ENCODE data around the gene PRKCE. TPM values are rescaled to one million over a fixed set of nuclear protein-coding genes. Genes with fewer than 3 reads are reported as not detected.

The PRKCE gene
- total and polyA plus RNA-seq, 4 donors: 2.5 to 38.6 (median 5.8) TPM

DNA sequence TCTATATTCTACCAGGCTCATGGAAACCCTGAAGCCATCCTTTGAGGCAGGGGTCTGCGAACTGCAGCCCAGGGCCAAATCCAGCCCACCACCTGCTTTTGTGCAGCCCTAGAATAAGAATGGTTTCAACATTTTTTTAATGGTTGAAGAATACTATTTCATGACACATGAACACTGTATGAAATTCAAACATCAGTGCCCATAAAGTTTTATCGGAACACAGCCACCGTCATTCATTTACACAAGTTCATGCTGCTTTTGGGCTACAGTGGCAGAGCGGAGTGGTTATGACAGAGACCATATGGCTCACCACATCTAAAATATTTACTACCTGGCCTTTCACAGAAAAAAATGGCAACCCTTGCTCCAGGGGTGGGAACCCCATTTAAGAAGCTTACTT, 521.6 kb downstream of the PRKCE start:
- DNase-seq (ENCODE audit: low spot score): no peak
- H3K9me3 ChIP-seq (ENCODE audit: control insufficient read depth in 4 of 4, low read length in 3 of 4): no peaks in the 10 kb centered on the region
- no peak overlapping the region for H3K9ac ChIP-seq (ENCODE audit: low read depth in 1 of 2, low read length in 2 of 2)
- WGBS: 97% methylated on average over 4 of the region's 4 CpGs
- H3K4me1 ChIP-seq (ENCODE audit: control insufficient read depth in 4 of 4, insufficient read depth in 4 of 4, low read length in 3 of 4): no peaks in the 10 kb centered on the region
- H3K27ac ChIP-seq (ENCODE audit: low read depth in 1 of 2, low read length in 2 of 2): no peak overlapping the region
- TF ChIP-seq FOXA1 (IDR thresholded peaks at IDR 0.05): no peak
- H3K27me3 ChIP-seq (ENCODE audit: control insufficient read depth in 4 of 4, insufficient read depth in 4 of 4, low read length in 3 of 4): no peaks in the 10 kb centered on the region
- H3K4me3 ChIP-seq (ENCODE audit: low read depth in 1 of 3, low read length in 3 of 3): no peak overlapping the region
- no peaks in the 10 kb centered on the region for H3K36me3 ChIP-seq (ENCODE audit: control insufficient read depth in 4 of 4, insufficient read depth in 3 of 4, low read depth in 1 of 4, low read length in 3 of 4)

DNA sequence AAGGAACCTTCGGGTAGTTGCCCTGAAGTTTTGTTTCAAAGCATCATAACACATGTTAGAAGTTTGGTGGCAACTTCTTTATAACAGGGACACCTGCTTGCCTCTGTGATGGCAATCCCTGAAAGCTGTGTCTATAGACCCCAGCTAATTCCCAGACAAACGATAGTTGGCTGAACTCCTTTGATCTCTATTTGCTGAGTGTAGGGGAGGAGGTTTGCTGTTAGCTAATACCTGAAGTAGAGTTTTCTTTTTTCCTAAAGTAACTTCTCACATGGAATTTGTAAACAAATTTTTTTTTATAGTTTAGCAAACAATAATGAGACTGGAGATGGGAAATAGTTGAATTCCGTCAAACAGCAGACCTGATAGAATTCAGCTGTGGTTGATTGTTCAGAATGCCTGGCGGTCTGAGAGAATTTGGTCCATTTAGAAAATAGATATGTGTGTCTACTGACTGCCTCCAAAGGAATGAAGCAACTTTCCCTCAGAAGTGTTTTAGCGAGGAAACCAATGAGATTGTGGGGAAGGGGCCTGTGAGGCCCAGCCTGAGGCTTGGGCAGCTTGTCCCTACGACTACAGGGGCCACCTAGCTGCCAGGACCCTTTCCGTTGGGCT, 522.3 kb downstream of the PRKCE start:
- 88% methylated on average over 7 of the region's 7 CpGs for WGBS
- Histone ChIP-seq H3K9ac (ENCODE audit: low read depth in 1 of 2, low read length in 2 of 2) (no peak overlapping the region), H3K27ac (ENCODE audit: low read depth in 1 of 2, low read length in 2 of 2) (no peak overlapping the region), H3K4me3 (ENCODE audit: low read depth in 1 of 3, low read length in 3 of 3) (no peak overlapping the region), H3K4me1 (ENCODE audit: control insufficient read depth in 4 of 4, insufficient read depth in 4 of 4, low read length in 3 of 4) (no peaks in the 10 kb centered on the region), H3K27me3 (ENCODE audit: control insufficient read depth in 4 of 4, insufficient read depth in 4 of 4, low read length in 3 of 4) (no peaks in the 10 kb centered on the region), H3K9me3 (ENCODE audit: control insufficient read depth in 4 of 4, low read length in 3 of 4) (no peaks in the 10 kb centered on the region), H3K36me3 (ENCODE audit: control insufficient read depth in 4 of 4, insufficient read depth in 3 of 4, low read depth in 1 of 4, low read length in 3 of 4) (no peaks in the 10 kb centered on the region)
- no peak for DNase-seq (ENCODE audit: low spot score)
- TF ChIP-seq HNF4G (IDR thresholded peaks at IDR 0.05) (no peak), HNF4A (conservative IDR thresholded peaks at IDR 0.05) (no peak), RXRA (IDR thresholded peaks at IDR 0.05) (no peak), FOXA2 (IDR thresholded peaks at IDR 0.05) (no peak), NR2F2 (IDR thresholded peaks at IDR 0.05) (no peak), GABPA (IDR thresholded peaks at IDR 0.05 in 1 of 2, conservative IDR thresholded peaks at IDR 0.05 in 1 of 2) (no peak), EGR1 (IDR thresholded peaks at IDR 0.05; ENCODE audit: low read depth in 2 of 2) (no peak), JUND (IDR thresholded peaks at IDR 0.05) (no peak), RAD21 (IDR thresholded peaks at IDR 0.05) (no peak), TAF1 (conservative IDR thresholded peaks at IDR 0.05) (no peak), FOXA1 (IDR thresholded peaks at IDR 0.05) (no peak), SP1 (IDR thresholded peaks at IDR 0.05) (no peak), YY1 (IDR thresholded peaks at IDR 0.05) (no peak)
- TF ChIP-seq, protein P1, sequence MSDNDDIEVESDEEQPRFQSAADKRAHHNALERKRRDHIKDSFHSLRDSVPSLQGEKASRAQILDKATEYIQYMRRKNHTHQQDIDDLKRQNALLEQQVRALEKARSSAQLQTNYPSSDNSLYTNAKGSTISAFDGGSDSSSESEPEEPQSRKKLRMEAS (IDR thresholded peaks at IDR 0.05): no peak
- TF ChIP-seq, protein P2, sequence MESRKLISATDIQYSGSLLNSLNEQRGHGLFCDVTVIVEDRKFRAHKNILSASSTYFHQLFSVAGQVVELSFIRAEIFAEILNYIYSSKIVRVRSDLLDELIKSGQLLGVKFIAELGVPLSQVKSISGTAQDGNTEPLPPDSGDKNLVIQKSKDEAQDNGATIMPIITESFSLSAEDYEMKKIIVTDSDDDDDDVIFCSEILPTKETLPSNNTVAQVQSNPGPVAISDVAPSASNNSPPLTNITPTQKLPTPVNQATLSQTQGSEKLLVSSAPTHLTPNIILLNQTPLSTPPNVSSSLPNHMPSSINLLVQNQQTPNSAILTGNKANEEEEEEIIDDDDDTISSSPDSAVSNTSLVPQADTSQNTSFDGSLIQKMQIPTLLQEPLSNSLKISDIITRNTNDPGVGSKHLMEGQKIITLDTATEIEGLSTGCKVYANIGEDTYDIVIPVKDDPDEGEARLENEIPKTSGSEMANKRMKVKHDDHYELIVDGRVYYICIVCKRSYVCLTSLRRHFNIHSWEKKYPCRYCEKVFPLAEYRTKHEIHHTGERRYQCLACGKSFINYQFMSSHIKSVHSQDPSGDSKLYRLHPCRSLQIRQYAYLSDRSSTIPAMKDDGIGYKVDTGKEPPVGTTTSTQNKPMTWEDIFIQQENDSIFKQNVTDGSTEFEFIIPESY (IDR thresholded peaks at IDR 0.05): no peak
- TF ChIP-seq, protein P3, sequence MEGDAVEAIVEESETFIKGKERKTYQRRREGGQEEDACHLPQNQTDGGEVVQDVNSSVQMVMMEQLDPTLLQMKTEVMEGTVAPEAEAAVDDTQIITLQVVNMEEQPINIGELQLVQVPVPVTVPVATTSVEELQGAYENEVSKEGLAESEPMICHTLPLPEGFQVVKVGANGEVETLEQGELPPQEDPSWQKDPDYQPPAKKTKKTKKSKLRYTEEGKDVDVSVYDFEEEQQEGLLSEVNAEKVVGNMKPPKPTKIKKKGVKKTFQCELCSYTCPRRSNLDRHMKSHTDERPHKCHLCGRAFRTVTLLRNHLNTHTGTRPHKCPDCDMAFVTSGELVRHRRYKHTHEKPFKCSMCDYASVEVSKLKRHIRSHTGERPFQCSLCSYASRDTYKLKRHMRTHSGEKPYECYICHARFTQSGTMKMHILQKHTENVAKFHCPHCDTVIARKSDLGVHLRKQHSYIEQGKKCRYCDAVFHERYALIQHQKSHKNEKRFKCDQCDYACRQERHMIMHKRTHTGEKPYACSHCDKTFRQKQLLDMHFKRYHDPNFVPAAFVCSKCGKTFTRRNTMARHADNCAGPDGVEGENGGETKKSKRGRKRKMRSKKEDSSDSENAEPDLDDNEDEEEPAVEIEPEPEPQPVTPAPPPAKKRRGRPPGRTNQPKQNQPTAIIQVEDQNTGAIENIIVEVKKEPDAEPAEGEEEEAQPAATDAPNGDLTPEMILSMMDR (IDR thresholded peaks at IDR 0.05; ENCODE audit: low read depth, low read length, missing input control): no peak
- TF ChIP-seq, protein P4, sequence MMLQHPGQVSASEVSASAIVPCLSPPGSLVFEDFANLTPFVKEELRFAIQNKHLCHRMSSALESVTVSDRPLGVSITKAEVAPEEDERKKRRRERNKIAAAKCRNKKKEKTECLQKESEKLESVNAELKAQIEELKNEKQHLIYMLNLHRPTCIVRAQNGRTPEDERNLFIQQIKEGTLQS (IDR thresholded peaks at IDR 0.05): no peak
- TF ChIP-seq, protein P5, sequence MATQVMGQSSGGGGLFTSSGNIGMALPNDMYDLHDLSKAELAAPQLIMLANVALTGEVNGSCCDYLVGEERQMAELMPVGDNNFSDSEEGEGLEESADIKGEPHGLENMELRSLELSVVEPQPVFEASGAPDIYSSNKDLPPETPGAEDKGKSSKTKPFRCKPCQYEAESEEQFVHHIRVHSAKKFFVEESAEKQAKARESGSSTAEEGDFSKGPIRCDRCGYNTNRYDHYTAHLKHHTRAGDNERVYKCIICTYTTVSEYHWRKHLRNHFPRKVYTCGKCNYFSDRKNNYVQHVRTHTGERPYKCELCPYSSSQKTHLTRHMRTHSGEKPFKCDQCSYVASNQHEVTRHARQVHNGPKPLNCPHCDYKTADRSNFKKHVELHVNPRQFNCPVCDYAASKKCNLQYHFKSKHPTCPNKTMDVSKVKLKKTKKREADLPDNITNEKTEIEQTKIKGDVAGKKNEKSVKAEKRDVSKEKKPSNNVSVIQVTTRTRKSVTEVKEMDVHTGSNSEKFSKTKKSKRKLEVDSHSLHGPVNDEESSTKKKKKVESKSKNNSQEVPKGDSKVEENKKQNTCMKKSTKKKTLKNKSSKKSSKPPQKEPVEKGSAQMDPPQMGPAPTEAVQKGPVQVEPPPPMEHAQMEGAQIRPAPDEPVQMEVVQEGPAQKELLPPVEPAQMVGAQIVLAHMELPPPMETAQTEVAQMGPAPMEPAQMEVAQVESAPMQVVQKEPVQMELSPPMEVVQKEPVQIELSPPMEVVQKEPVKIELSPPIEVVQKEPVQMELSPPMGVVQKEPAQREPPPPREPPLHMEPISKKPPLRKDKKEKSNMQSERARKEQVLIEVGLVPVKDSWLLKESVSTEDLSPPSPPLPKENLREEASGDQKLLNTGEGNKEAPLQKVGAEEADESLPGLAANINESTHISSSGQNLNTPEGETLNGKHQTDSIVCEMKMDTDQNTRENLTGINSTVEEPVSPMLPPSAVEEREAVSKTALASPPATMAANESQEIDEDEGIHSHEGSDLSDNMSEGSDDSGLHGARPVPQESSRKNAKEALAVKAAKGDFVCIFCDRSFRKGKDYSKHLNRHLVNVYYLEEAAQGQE (IDR thresholded peaks at IDR 0.05): no peak

All from liver (tissue), 9 donors.